HG03457 (cell line): Measurements from ENCODE around the gene UAP1.

Experiments
- ATAC-seq: cut with Tn5 transposase; IDR thresholded peaks from one replicate; pipeline ENCODE4 v1.9.1; 2021; ENCODE audit warnings: moderate number of reproducible peaks; ENCODE audit not compliant: unreplicated experiment

The UAP1 gene

DNA sequence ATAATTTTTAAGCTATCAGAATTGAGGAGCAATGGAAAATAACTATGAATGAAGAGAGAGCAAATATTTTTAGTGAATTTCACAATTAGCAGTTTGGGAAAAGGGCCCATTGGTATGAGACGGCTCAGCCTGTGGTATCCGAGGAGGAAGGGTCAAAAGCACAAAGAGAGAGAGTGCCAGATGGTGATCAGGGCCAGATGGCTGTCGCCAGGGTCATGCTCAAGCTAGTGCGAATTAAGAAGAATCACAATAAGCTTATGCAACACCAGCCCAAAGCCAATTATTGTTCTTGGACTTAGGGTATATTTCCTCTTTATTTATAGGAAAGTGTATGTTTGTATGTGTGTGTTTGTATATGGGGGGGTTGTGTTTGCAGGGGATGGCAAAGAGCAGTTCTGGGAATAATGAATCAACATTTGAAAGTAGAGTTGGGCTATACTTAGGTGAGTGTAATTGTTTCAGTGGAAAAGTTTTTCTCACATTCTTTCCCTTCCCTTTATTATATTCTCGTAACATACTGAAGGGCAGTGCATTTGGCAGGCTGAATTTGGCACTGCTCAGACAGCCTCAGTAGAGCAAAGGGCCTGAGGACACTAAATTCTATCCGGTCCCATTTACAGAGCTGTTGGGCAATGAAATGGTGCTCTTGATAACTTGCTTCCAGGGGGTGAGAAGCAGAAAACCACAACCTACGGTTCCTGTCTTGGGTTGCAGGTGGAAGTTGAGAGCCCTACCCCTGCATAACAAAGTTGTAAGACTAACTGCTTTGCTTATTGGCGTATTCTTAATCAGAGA is 51.3 kb downstream of the UAP1 start:
- ATAC-seq = no peak

DNA sequence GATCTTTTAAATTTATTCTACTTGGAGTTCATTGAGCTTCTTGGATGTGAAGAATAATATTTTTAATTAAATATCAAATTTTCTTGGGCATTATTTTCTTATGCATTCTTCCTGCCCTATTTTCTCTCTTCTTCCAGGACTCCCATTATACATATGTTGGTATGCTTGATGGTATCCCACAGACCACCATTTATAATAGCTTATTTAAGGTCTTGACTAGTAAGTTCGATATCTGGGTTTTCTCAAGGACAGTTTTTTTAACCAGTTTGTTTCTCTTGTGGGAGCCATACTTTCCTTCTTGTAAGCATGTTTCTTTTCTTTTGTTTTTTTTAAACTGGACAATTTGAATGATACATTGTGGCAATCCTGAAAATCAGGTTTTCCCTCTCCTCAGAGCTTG is 55.3 kb downstream of the UAP1 start:
- no peak for ATAC-seq

DNA sequence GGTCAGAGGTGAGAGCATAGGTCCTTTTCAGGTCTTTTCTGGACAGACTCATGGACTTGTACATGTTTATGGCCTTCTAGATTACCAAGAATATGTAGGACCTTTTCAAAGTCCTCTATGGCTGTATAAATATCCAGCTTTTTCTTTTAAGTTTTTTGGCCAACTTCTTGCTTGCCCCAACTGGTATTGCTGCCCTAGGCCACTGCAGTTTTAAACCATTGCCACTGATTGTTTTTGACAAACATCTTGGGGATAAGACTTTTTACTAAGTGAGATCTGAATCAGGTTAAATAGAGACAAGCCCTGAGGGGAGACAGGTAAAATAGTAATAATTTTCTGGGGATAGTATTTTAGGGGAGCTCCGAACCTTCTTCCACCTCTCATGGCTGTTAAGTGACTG is 56.0 kb downstream of the UAP1 start:
- no peak for ATAC-seq

DNA sequence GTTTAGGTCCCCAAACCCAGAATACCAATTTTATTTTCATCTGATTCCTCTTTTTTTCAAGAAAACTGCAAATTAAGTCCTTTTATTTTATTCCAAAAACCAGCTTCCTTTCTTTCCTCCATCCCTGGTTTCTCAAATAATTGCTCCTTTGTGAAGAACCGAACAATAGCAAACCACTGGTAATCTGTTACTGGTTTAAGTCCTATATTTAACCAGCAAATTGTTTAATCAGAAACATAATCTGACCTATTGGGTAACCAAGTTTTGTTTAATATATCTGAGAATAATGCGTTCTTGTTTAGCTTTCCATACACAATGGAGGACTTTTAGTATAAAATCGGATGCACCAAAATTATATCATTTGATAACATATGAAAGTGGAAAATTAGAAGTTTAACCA is 57.6 kb downstream of the UAP1 start:
- no peak for ATAC-seq

DNA sequence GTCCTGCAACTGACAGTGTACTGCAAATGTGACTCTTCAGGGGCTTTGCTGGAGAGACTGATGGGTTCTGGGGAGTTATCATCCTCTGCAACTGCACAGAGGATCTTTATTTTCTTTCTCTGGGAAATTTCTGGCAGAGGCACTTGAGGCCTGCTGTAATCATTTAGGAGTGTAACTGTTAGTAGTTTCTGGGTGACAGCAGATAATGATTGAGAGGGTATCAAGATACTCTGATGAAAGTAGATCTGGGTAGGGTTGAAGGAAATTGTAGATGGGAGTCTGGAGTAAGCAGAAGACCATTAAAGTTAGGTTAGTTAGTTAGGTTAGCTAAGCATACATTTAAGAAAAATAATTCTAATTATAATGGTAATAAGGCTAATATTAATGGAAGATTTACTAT is 59.7 kb downstream of the UAP1 start:
- ATAC-seq = no peak

DNA sequence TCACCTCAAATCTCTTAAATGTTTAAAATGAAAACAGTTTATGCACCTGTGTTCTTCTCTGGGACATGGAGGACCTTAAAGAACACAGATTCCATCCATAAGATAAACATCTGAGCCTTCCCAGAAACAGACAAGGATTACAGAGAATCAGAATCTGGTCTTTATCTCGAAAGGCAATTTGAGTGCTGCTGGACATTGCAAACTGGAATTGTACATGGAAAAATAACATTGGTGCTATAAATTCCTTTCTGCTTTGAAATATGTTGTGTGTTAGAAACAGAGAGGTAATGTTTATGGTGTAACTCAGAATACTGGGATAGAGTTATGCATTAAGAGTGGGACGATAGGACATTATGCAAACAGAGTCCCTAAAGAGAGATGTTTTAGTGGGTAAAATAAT is 64.2 kb downstream of the UAP1 start:
- ATAC-seq = no peak

DNA sequence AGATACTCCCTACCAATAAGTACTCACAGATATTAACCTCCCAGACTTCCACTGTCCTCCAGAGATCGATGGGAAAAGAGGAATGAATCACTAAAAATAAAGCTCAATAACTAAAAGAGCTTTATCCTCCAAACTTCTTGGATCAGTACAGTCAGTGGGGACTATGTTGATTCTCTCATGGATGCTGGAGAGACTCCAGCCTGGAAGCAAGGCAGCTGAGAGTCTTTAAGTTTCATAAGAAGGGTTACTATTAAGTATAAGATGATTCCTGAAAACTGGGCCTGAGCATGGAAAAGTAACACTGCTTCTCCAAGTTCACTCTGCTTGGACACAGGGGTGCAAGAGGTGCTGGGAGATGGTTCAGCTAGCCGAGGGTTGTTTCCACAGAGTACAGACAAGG is 64.6 kb downstream of the UAP1 start:
- ATAC-seq = no peak

DNA sequence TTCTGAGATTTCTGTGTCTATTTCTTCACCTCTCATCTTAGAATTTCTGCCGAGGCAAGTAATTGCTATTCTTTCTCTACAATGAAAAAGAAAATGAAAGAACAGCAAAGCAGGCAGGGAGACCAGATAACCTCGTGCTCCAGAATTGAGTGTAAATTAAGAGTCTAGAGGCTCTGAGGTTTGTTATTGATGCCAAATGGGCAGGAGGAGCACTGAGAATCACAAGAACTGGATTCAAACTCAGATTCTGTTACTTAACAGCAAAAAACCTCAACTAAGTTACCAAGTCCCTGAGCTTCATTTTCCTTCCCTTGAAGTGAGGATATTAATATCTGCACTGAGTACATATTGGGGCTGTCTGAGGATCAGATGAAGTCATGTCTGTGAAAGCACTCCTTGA is 65.2 kb downstream of the UAP1 start:
- ATAC-seq = no peak

DNA sequence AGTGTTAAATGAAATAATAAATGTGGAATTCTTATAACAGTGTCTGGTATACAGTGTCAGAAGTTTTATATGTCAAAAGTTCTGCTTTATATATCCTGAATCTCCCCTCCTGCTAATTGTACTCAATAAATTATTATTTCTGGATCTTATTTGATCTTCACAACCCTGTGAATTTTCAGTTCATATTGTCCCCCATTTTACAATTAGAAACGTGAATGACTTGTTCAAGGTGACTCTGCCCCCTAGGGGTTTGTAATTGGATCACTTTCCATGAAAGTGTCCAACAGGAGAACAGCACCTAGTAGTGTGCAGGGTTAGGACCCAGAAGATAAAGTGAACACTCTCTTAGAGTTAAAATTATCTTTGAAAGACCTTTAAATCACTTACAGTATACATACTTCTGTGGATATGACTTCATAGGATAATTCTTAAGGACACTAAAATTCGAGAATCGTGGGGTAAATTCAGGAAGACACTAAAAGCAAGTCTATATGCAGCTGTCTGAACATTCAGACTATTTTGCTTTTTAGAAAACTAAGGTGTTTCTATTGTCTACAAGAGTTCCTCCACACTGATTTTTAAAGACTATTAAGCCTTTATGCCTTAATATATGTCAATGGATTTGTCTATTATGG is 66.3 kb downstream of the UAP1 start:
- no peak for ATAC-seq

DNA sequence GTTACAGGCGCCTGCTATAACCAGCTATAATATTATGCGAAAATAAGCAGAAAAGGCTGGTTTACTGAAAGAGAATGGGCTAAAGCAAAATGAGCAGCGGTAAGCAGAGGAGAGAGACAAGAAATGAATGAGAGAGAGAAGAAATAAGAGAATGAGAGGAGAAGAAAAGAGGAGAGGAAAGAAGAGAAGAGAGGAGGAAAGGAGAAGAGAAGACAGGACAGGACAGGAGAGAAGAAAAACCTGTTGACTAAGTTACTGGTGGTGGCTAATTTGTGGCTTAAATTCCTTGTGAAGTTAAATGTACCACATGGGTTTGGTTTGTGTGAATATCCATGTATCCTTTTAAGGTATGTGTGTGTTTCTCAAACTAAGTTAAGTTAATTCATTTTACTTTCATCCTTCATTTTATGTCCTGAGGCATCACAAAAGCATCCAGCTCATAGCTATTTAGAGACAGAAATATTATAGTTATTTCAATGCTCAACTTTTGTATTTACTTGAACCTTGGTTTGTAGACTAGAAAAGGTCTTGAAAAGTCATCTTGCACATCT is 67.6 kb downstream of the UAP1 start:
- ATAC-seq = no peak

DNA sequence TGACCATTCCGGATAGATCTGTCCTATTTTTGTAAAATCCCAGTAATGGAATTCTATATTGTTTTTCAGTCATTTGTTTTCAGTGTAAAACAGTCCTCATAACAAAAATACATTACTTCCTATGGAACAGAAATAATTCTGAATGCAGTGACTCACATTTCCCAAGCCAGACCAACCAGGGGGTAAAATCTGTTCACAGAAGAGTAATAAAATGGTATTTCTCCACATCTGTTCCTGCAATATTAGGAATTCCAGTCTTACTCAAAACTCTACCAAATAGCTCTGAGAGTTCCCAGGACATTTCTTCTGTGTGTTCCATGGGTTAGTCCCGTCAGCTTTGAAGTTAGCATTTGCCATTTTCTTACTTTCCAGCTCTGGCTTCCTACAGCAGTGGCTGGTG is 68.1 kb downstream of the UAP1 start:
- no peak for ATAC-seq

DNA sequence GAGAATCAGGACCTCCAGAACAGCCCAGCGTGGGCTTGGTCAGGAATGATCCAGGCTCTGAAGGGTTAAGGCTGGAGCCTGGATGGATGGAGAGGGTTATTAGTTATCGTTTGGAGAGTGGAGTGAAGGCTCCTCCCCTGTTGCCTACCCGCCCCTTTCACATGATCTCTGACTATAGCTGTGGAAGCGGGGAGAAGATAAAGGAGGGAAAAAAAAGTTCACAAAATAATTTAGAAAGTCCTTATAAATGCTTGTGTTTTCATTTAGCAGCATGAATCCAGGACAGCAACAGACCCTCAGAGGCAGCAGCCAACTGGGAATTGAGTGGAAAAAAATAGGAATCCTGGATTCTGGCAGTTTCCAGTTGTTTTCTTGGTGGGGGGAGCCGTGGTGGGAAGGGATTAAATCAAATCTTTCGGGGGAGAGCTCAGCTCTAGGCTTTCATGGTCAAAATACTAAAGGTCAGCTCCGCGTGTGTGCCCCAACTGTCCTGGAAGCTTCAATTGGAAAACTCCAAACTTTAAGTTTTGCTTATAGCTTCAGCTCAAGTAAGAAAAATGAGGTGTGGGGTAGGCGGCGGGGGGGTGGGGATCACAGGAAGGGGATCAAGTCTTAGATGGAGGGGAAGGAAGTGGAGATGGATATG is 70.1 kb downstream of the UAP1 start:
- ATAC-seq = no peak

DNA sequence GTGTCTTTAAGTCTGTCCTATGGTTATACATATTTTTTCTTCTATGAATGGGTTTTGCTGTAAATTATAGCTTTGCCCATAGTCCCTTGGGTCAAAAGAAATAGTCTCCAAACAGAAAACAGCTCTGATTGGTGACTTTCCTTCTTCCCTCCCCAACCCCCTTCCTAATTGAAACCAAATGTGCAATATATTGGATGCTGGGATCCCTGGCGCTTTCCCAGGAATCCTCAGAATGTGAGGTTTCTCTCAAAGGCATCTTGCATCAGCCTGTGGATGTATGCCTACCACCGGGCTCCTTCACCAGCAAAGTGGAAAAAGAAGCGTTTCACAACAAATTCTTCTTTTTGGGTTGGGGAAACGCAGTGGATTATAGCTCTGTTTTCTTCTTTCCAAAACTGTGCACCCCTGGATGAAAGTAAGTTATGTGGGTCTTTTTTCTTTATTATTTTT is 70.7 kb downstream of the UAP1 start, which contains the start of gene DDR2:
DDR2 (plus strand) TSS at position 248 of the 450 bp plus-strand sequence. CDS start 86,600 bp downstream, outside the sequence.
- no peak for ATAC-seq

DNA sequence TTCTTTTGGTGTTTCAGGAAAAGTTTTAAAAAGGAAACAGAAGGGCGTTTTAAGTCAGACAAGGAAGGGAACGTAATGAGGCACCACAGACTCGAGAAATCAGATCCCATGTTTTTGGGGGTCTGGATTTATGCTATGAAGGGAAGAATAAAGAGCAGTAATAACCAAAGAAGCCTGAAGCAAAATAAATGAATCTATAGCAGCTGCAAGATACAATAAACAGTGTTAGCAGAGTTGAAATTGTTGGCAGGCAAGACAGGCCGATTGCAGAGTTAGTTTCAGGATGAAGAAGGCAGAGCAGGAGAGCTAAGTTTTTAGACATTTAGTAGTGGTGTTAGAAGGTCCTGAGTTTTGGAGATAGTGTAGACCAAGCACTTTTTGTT is 71.2 kb downstream of the UAP1 start:
- no peak for ATAC-seq

DNA sequence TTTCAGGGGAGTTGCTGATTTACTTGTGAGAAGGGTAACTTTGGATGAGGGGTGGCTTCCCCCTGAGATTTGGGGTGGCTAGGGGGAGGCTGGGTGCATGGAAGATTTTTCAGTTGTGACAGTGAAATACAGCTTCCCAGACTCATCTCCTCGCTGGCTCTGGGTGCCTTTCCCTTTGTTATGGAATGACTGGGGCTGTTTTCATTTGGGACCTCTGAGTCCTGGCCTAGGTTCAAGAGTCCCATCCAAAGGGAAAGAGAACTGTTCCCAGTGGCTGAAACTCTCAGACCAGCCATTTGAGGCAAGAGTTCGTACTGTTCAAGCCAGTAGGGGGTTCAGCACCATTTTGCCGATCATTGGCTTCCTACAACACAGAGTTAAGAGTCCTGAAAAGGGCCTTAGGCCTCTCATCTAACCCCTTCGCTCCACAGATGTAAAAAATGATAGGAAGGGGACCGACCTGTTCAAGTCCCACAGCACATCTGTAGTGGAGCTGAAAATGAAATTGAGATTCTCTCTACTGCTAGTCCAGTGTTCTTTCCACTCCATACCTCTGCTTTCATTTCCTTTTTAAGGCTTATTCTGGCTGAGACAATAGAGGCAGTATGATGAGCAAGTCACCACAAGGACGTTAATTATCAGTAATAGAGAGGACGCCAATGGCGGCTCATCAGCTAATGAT is 71.7 kb downstream of the UAP1 start:
- peak; percentile 41 for ATAC-seq

DNA sequence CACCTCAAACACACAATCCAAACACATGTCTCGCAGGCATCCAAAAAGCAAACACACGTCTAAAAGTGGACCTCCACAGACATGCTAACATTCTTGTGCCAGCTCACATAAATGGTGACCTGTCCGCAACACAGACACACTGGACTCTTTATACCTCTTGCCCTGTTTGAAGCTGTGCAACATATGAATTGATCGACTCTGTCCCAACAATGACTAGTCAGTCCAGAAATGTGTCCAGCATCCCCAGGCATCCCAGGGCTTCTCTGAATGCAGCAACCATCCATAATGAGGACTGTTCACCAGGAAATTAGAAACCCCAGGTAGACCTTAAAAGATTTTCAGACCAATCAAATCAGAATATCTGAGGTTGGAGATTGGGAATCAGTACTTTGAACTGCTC is 73.9 kb downstream of the UAP1 start:
- no peak for ATAC-seq

DNA sequence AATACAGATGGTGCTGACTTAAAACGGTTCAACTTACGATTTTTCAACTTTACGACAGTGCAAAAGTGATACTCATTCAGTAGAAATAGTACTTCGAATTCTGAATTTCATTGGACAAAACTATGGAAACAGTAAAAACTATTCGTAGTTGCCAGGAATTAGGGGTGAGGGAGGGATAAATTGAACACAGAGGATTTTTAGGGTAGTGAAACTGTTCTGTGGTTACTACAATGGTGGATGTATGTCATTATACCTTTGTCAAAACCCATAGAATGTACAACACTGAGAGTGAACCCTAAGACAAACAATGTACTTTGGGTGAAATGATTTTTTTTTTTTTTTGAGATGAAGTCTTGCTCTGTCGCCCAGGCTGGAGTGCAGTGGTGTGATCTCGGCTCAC is 78.2 kb downstream of the UAP1 start:
- ATAC-seq = no peak

DNA sequence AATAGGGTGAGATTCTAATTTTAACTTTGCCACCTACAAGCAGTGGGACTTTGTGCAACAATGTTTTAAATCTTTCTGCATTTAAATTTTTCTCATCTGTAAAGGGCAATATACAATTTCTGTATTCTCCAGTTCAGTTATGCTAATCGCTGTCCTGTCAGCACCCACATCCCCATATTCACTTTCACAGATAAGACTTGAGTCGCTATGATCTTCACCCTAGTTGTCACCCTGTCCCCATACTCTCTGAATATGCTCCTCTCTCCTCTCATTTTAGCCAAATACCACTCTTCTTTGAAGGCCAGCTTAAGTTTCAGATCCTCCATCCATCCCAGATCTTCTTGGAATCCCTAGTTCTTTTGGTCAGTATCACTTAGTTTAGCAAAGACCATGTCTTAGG is 79.6 kb downstream of the UAP1 start:
- no peak for ATAC-seq

DNA sequence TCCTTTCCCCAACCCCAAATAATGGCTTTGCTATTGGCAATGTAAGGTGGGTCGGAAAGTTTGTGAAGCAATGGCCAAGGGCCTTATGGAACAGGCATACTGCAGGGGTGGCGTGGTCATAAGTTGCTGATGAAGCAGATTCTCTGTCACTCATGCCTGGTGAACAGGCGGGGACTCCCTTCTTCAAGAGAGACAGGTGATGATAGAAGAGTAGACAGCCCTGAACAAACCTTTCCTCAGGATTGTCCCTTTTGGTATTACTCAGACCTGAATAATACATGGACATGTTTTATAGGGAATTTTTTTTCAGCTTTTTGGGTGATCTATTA is 83.4 kb downstream of the UAP1 start:
- no peak for ATAC-seq

DNA sequence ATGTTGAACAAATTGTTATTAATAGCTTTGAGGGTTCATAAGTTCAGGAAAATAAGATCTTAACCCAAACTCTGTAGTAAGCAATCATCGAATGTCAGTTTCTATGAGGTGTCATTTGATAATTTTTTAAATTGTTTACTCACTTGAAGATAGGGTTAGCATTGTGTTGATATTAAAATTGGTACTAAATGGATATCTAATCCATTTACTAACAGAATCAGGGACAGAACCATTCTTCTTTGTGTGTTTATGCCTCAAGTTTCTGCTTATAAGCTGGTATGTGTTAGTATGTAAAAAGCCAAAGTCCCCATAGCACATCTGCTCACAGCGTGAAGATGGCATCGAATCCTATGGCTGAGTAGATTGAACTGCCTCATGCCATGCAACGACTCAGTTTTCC is 84.1 kb downstream of the UAP1 start:
- no peak for ATAC-seq

DNA sequence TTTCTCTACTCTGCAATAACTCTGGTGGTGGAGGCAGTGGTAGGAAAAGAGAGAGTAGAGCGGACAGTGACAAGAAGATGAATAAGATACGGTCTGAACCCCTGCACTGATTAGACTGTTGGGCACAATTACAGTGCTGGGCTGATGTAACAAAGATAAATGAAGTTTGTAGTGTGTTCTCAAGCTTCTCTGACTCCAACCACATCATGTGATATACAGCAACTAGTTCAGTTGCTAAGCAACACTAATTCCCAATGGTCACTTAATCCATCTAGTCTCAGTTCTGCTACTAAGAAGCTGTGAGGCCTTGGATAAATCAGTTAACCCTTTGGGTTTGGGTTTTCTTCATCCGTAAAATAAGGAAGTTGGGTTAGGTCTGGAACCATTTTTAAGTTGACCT is 88.1 kb downstream of the UAP1 start:
- ATAC-seq = no peak
